H1 (cell line): Measurements from ENCODE around the gene ACOX1. TPM values are rescaled to one million over a fixed set of nuclear protein-coding genes. Genes with fewer than 3 reads are reported as not detected.

ENCODE experiments used
- CTCF ChIA-PET: fragments of 300-600 bp; sonication (Branson Sonifier 250); formaldehyde crosslinking; loops from one replicate; lab custom pipeline; 2021; ENCODE audit not compliant: partially characterized antibody; lab: Charles Lee
- POLR2A ChIA-PET: fragments of 300-600 bp; sonication (Branson Sonifier 250); formaldehyde crosslinking; loops from one replicate; lab custom pipeline; 2021; ENCODE audit warnings: inconsistent platforms; ENCODE audit not compliant: partially characterized antibody; lab: Charles Lee
- DNase-seq, 2 experiments: peaks; one replicate each; pipeline versions ENCODE4 v3.0.0 to v3.0.0-alpha.2; 2010 to 2022; ENCODE audit warnings: low spot score in 2 of 2, low read depth in 1 of 2, mixed read lengths in 1 of 2
- FAIRE-seq: peaks from 2 replicates; lab custom pipeline; 2011; peaks lifted over from hg19 to GRCh38; lab: Jason Lieb, UNC
- H2AFZ ChIP-seq: 2 replicates; pipeline ENCODE4 v1.8.1; 2012; ENCODE audit warnings: low read length, inconsistent platforms
- H2AK5ac ChIP-seq: 2 replicates; pipeline ENCODE4 v1.6.1; 2013; ENCODE audit warnings: low read depth, low read length
- H2BK120ac ChIP-seq: replicated peaks from 2 replicates; pipeline ENCODE3; 2013; ENCODE audit warnings: low read depth, low read length, inconsistent platforms
- H2BK12ac ChIP-seq: 2 replicates; pipeline ENCODE4 v1.6.1; 2013; ENCODE audit warnings: low read depth, low read length
- H2BK15ac ChIP-seq: 2 replicates; pipeline ENCODE4 v1.6.1; 2013; ENCODE audit warnings: low read length
- H2BK20ac ChIP-seq: 2 replicates; pipeline ENCODE4 v1.6.1; 2013; ENCODE audit warnings: low read length
- H2BK5ac ChIP-seq: 2 replicates; pipeline ENCODE4 v1.6.1; 2013; ENCODE audit warnings: low read depth, low read length
- H3K14ac ChIP-seq: 2 replicates; pipeline ENCODE4 v1.6.1; 2013; ENCODE audit warnings: inconsistent platforms; ENCODE audit not compliant: insufficient read length
- H3K18ac ChIP-seq: 2 replicates; pipeline ENCODE4 v1.6.1; 2013; ENCODE audit warnings: low read length; ENCODE audit errors: extremely low read depth
- H3K23ac ChIP-seq: 2 replicates; pipeline ENCODE4 v1.6.1; 2013; ENCODE audit warnings: inconsistent platforms; ENCODE audit not compliant: insufficient read length
- H3K23me2 ChIP-seq: 2 replicates; pipeline ENCODE4 v1.6.1; 2013; ENCODE audit warnings: low read depth, low read length
- H3K27ac ChIP-seq: 2 replicates; pipeline ENCODE4 v1.6.1; 2011; ENCODE audit warnings: low read depth, low read length, inconsistent platforms
- H3K27me3 ChIP-seq, 4 experiments: replicated peaks in 1 of 4; 1 replicate in 1 of 4; 2 replicates in 3 of 4; pipeline versions ENCODE4 v1.6.1 to v1.8.1; 2011 to 2013; ENCODE audit warnings: low read length in 3 of 4, mild to moderate bottlenecking in 3 of 4, inconsistent platforms in 2 of 4, mixed read lengths in 2 of 4, moderate library complexity in 1 of 4; ENCODE audit not compliant: control insufficient read depth in 3 of 4, insufficient read depth in 3 of 4; ENCODE audit errors: extremely low read depth in 1 of 4
- H3K36me3 ChIP-seq, 4 experiments: 2 replicates each; pipeline versions ENCODE4 v1.6.1 to v1.8.1; 2011 to 2013; ENCODE audit warnings: mild to moderate bottlenecking in 4 of 4, low read length in 3 of 4, moderate library complexity in 2 of 4, control low read depth in 1 of 4, inconsistent platforms in 1 of 4; ENCODE audit not compliant: insufficient read depth in 4 of 4, control insufficient read depth in 2 of 4
- H3K4ac ChIP-seq: replicated peaks from 2 replicates; pipeline ENCODE3; 2013; ENCODE audit warnings: low read length, low read depth, mixed read lengths, inconsistent platforms; ENCODE audit not compliant: insufficient read length
- H3K4me1 ChIP-seq, 4 experiments: replicated peaks in 1 of 4; 1 replicate in 1 of 4; 2 replicates in 3 of 4; pipeline versions ENCODE4 v1.6.1 to v1.8.1; 2011 to 2013; ENCODE audit warnings: low read length in 3 of 4, inconsistent platforms in 2 of 4, mixed read lengths in 1 of 4; ENCODE audit not compliant: insufficient read depth in 4 of 4, control insufficient read depth in 3 of 4
- H3K4me2 ChIP-seq, 2 experiments: 2 replicates each; pipeline versions ENCODE4 v1.6.1 to v1.8.1; 2011 to 2013; ENCODE audit warnings: low read depth in 2 of 2, low read length in 2 of 2, control low read depth in 1 of 2, inconsistent platforms in 1 of 2, mild to moderate bottlenecking in 1 of 2; ENCODE audit not compliant: insufficient read depth in 1 of 2
- H3K4me3 ChIP-seq, 4 experiments: fragments of 200-600, 300-600 bp in 1 of 4; sonication (generic), shearing (Covaris generic), sonication (Bioruptor Twin) in 1 of 4; 2 replicates each; pipeline versions ENCODE4 v1.5.1 to v1.8.1; 2011 to 2016; ENCODE audit warnings: low read length in 4 of 4, low read depth in 3 of 4, control low read depth in 2 of 4, inconsistent platforms in 2 of 4, mild to moderate bottlenecking in 2 of 4, mixed read lengths in 1 of 4, moderate library complexity in 1 of 4; ENCODE audit not compliant: insufficient read depth in 2 of 4; ENCODE audit errors: extremely low read depth in 1 of 4
- H3K56ac ChIP-seq: replicated peaks from 2 replicates; pipeline ENCODE3; 2013; ENCODE audit warnings: low read depth, mild to moderate bottlenecking, mixed read lengths, low read length, inconsistent platforms; ENCODE audit not compliant: insufficient read length
- H3K79me1 ChIP-seq: 2 replicates; pipeline ENCODE4 v1.6.1; 2013; ENCODE audit warnings: low read depth, low read length, control low read depth
- H3K79me2 ChIP-seq, 2 experiments: 2 replicates each; pipeline versions ENCODE4 v1.6.1 to v1.8.1; 2012 to 2013; ENCODE audit warnings: low read length in 2 of 2, mild to moderate bottlenecking in 2 of 2, inconsistent platforms in 1 of 2; ENCODE audit not compliant: insufficient read depth in 2 of 2, control insufficient read depth in 1 of 2
- H3K9ac ChIP-seq, 4 experiments: replicated peaks in 1 of 4; 1 replicate in 1 of 4; 2 replicates in 3 of 4; pipeline versions ENCODE4 v1.6.1 to v1.8.1; 2011 to 2013; ENCODE audit warnings: low read depth in 3 of 4, low read length in 3 of 4, control low read depth in 2 of 4, mild to moderate bottlenecking in 2 of 4, moderate library complexity in 2 of 4, inconsistent platforms in 1 of 4; ENCODE audit errors: extremely low read depth in 1 of 4
- H3K9me3 ChIP-seq, 2 experiments: 2 replicates each; pipeline versions ENCODE4 v1.6.1 to v1.8.1; 2012 to 2013; ENCODE audit warnings: mild to moderate bottlenecking in 2 of 2, moderate library complexity in 2 of 2, control low read depth in 1 of 2, inconsistent platforms in 1 of 2, low read depth in 1 of 2, low read length in 1 of 2, mixed read lengths in 1 of 2; ENCODE audit not compliant: insufficient read depth in 2 of 2
- H4K20me1 ChIP-seq, 2 experiments: replicated peaks in 1 of 2; 2 replicates each; pipeline versions ENCODE3 to v1.8.1; 2011 to 2013; ENCODE audit warnings: inconsistent platforms in 2 of 2, low read length in 2 of 2, mild to moderate bottlenecking in 1 of 2; ENCODE audit not compliant: insufficient read depth in 2 of 2, control insufficient read depth in 1 of 2
- H4K5ac ChIP-seq: 2 replicates; pipeline ENCODE4 v1.6.1; 2013; ENCODE audit warnings: low read length, low read depth, mixed read lengths, inconsistent platforms; ENCODE audit not compliant: insufficient read length
- H4K8ac ChIP-seq: 2 replicates; pipeline ENCODE4 v1.8.0; 2013; ENCODE audit warnings: mild to moderate bottlenecking, moderate library complexity, low read length, inconsistent platforms; ENCODE audit not compliant: insufficient read depth; ENCODE audit errors: extremely low read depth
- H4K91ac ChIP-seq: replicated peaks from 2 replicates; pipeline ENCODE3; 2013; ENCODE audit warnings: low read length, mixed read lengths, inconsistent platforms; ENCODE audit not compliant: insufficient read length
- BRCA1 ChIP-seq: IDR thresholded peaks from 2 replicates; pipeline ENCODE4 v1.6.1; 2012; ENCODE audit warnings: low read depth, low read length, improper control_type of control experiment
- CTCF ChIP-seq, 3 experiments: IDR thresholded peaks; 1 replicate in 2 of 3; 2 replicates in 1 of 3; pipeline versions ENCODE4 v1.5.1 to v1.6.1; 2011; ENCODE audit warnings: low read length in 3 of 3, mild to moderate bottlenecking in 3 of 3, inconsistent platforms in 2 of 3, low read depth in 1 of 3, moderate library complexity in 1 of 3; ENCODE audit not compliant: insufficient read depth in 1 of 3; ENCODE audit errors: control extremely low read depth in 1 of 3
- GABPA ChIP-seq: IDR thresholded peaks from 2 replicates; pipeline ENCODE4 v1.6.1; 2011; ENCODE audit warnings: mild to moderate bottlenecking, low read length, moderate library complexity, borderline replicate concordance; ENCODE audit not compliant: insufficient read depth
- MAX ChIP-seq: IDR thresholded peaks from 2 replicates; pipeline ENCODE4 v1.6.1; 2012; ENCODE audit warnings: inconsistent platforms
- RAD21 ChIP-seq, 2 experiments: IDR thresholded peaks in 1 of 2; conservative IDR thresholded peaks in 1 of 2; 2 replicates each; pipeline ENCODE4 v1.6.1; 2011; ENCODE audit warnings: low read depth in 2 of 2, low read length in 2 of 2, improper control_type of control experiment in 1 of 2, inconsistent platforms in 1 of 2, mild to moderate bottlenecking in 1 of 2, moderate library complexity in 1 of 2
- WGBS, 2 experiments: shearing (Covaris generic) in 1 of 2; methylation state at CpG; one replicate each; pipeline versions ENCODE4 v1.1.6 to v1.1.7; 2013 to 2015; ENCODE audit warnings: low lambda C conversion rate in 2 of 2, mixed read lengths in 2 of 2, inconsistent platforms in 1 of 2, low coverage in 1 of 2, missing lambda C conversion rate in 1 of 2; ENCODE audit not compliant: insufficient replicate concordance in 2 of 2, insufficient coverage in 1 of 2, insufficient read length in 1 of 2; ENCODE audit errors: extremely low coverage in 1 of 2, missing lambda C conversion rate in 1 of 2; 5-methylcytosine and 5-hydroxymethylcytosine counted together
- polyA plus RNA-seq, 7 experiments: library from polyadenylated mRNA; depleted of rRNA in 3 of 7; stranded (reverse) in 5 of 7; unstranded in 2 of 7; fragments of >200 nt in 5 of 7; fragments of 200-250 nt in 2 of 7; gene quantifications; 1 replicate in 5 of 7; 2 replicates in 1 of 7; 4 replicates in 1 of 7; pipeline versions ENCODE4 v1.2.1 to v1.2.3, GENCODE V29; 2011 to 2013; ENCODE audit warnings: missing spikeins in 2 of 7, mixed read lengths in 2 of 7
- total RNA-seq: library from RNA; stranded (reverse); fragmentation: NEBNext Ultra II Directional; extraction: Animal tissue kit (Norgen Biotek cat#: 25700); gene quantifications from 2 replicates; pipeline ENCODE4 v1.2.1, GENCODE V29; 2021

Gene ACOX1
- total and polyA plus RNA-seq, 2 of the 8 experiments (the other 6 are each of a cell fraction or from before 2014, with no cell fraction given): 10.5 to 30.4 TPM

DNA sequence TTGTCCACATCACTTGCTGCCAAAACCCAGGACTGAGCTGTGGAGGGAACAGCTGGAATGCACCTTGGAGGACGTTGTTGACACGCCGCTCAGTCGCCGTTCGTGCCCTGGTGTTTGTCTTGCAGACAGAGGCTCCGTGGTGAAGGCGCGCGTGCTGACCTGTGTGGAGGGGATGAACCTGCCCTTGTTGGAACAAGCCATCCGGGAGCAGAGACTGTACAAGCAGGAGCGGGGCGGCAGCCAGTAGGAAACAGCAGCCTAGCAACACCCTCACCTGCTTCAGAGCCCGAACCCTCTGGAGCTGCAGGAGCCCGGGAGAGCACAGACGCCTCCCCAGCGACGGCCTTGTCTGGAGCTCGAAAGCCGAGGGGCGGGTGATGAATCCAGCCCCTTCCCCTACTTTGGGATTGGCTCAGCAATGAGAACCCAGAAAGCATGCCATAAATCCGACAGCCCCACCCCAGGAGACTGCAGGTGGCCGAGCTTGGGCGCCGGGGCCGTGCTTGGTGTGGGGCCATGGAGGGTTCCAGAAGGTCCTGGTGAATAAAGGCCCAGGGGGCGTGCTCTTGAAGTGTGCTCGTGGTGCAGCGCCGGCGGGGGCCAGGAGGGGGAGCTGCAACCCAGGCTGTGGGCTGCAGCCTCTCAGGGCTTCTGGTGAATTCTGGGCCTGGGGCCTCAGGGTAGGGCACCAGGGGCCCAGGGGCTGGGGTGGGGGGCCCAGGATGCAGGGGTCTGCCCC, 21.2 kb upstream of the ACOX1 start:
- Histone ChIP-seq H3K79me2 (no peaks in the 10 kb centered on the region), H2BK120ac (no peak overlapping the region), H2BK20ac (no peak overlapping the region), H3K27me3 (no peaks in the 10 kb centered on the region), H3K27ac (no peak overlapping the region), H3K9me3 (no peaks in the 10 kb centered on the region), H3K9ac (no peak overlapping the region), H4K91ac (peak overlapping the region; percentile 63), H3K56ac (no peak overlapping the region), H3K79me1 (no peaks in the 10 kb centered on the region)
- CTCF ChIA-PET: interaction anchor here (0.6 to 32.0 kb wide), 28 partner anchors 8 to 405 kb away, joined by 3 to 885 read pairs (median 4); partner anchors contain the start of genes EVPL, GALR2, MRPL38 and TRIM65
- no peak for TF ChIP-seq BRCA1
- TF ChIP-seq RAD21 (IDR thresholded peaks at IDR 0.05 in 1 of 2, conservative IDR thresholded peaks at IDR 0.05 in 1 of 2; ENCODE audit: low read depth in 2 of 2, low read length in 2 of 2): peak; percentile 75 to 87
- TF ChIP-seq MAX: peak; percentile 57; the same call in 1 of the 2 replicates
- peak; percentile 84 to 97 (median 95) for TF ChIP-seq CTCF (IDR thresholded peaks at IDR 0.05; ENCODE audit: control extremely low read depth in 1 of 3, insufficient read depth in 1 of 3, low read depth in 1 of 3, low read length in 3 of 3)
- 0 out of 2 replicates have a peak, but pooled peaks have one; percentile 9 for TF ChIP-seq GABPA
- TF ChIP-seq, all 59 proteins: peak for 4
- no peaks in the 10 kb centered on the region for H3K23me2 ChIP-seq
- H3K18ac ChIP-seq: peak overlapping the region; percentile 25
- no peaks in the 10 kb centered on the region; a peak in 3 of 7 replicates for H3K4me1 ChIP-seq
- H3K14ac ChIP-seq: no peak overlapping the region
- POLR2A ChIA-PET: interaction anchor here (0.7 to 1.5 kb wide), 7 partner anchors 16 to 109 kb away, joined by 3 to 6 read pairs (median 4); partner anchors contain the start of genes FBF1, MRPL38 and TRIM65
- FAIRE-seq (no peak), DNase-seq (peak; percentile 62 to 97)
- 70% methylated on average over 28 of the region's 31 CpGs; no CpG with 5 or more reads in 1 of the 2 experiments for WGBS, 2 experiments
- no peaks in the 10 kb centered on the region for H4K20me1 ChIP-seq
- H2AFZ ChIP-seq: no peak overlapping the region
- peak overlapping the region; percentile 26 for H4K5ac ChIP-seq
- no peak overlapping the region for H2BK15ac ChIP-seq
- H2AK5ac ChIP-seq: peak overlapping the region; percentile 18; the same call in 1 of the 2 replicates
- H2BK5ac ChIP-seq: peak overlapping the region; percentile 80
- H2BK12ac ChIP-seq: peak overlapping the region; percentile 60; the same call in 1 of the 2 replicates
- peaks cover 0 to 2% (median 0%) of the 10 kb centered on the region in 4 experiments; a peak in 2 of 8 replicates for H3K36me3 ChIP-seq
- peak overlapping the region; percentile 95 for H4K8ac ChIP-seq
- no peak overlapping the region for H3K4me2 ChIP-seq
- peak overlapping the region; percentile 91 for H3K4ac ChIP-seq
- H3K23ac ChIP-seq: no peak overlapping the region
- no peak overlapping the region for H3K4me3 ChIP-seq
